GM18867 (cell line): Measurements from ENCODE around the gene VNN1.
"Not testable (repeated sequence)": the region's sequence is repeated elsewhere in the genome, so short reads cannot be mapped to it uniquely, and the experiment has no call there.

Experiments
- ATAC-seq: cut with Tn5 transposase; IDR thresholded peaks from one replicate; pipeline ENCODE4 v1.9.1; 2021; ENCODE audit warnings: mild to moderate bottlenecking, moderate library complexity; ENCODE audit not compliant: unreplicated experiment

The VNN1 gene

DNA sequence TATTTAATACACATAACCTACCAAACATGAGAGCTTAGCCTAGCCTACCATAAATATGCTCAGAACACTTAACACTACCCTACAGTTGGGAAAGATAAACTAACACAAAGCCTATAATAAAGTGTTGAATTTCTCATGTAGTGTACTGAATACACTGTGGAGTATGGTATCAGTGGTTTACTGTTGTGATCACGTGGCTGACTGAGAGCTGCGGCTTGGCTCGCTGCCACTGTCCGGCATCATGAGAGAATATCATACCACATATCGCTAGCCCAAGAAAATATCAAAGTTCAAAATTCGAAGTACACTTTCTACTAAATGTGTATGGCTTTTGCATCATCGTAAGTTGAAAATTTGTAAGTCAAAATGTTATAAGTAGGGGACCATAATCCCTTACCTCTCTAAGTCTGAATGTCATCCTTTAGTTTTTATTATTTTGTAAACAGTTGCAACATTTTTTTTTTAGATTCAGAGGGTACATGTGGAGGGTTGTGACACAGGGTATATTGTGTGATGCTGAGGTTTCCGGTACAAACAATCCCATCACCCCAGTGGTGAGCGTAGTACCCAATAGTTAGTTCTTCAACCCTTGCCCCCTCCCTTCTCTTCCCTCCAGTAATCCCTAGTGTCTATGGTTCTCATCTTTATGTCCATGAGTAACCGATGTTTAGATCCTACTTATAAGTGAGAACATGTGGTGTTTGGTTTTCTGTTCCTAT is 40.3 kb downstream of the VNN1 start:
- no peak for ATAC-seq

DNA sequence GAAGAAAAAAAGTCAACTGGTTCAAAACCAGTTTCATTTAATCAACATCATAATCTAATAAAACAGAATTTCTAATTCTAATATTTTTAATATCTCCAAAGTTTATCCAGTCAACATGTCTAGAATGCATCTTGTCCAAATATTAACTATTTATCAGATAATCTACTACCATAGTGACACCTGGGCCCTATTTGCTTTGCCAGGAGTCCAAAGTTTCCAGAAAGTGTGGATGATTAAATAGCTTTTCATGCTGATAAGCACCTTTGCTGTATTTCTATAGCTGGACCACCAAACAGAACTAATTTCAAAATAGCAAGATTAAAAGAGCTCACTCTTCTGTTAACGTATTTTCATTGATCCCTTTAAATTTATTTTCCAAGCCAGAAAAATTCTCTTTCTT is 42.6 kb downstream of the VNN1 start:
- ATAC-seq: no peak

- ATAC-seq: peak; percentile 65
Observed at GRCh38 chr6:132669690-132670291, 44.1 kb downstream of the VNN1 start.

- no peak for ATAC-seq
Observed at GRCh38 chr6:132666118-132666517, 47.7 kb downstream of the VNN1 start.

GRCh38 chr6:132664309-132665034 is 49.4 kb downstream of the VNN1 start:
- ATAC-seq: no peak

- no peak for ATAC-seq
Observed at GRCh38 chr6:132663661-132664060, 50.2 kb downstream of the VNN1 start.

DNA sequence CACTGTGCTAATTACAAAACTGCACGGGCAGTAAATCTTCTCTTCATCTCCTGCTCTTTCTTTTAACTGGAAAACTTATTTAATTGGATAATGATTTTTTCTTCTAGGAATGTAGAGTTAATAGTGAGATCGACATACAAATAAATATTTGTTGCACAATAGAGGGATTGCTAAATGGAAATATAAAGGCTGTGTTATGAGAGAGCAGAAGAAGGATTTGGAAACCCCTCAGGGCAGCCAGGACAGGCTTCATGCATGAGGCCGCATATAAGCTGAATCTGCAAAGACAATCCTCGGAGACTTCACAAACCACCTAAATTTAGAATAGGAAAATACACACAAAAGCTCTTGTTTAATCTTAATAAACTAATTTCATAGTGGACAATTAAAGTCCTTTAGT is 51.9 kb downstream of the VNN1 start:
- no peak for ATAC-seq

GRCh38 chr6:132659082-132659481 is 54.8 kb downstream of the VNN1 start, which contains the start of gene TAAR1:
TAAR1 (minus strand) TSS chr6:132659182; CDS start chr6:132646003, 13,179 bp downstream.
- no peak for ATAC-seq

DNA sequence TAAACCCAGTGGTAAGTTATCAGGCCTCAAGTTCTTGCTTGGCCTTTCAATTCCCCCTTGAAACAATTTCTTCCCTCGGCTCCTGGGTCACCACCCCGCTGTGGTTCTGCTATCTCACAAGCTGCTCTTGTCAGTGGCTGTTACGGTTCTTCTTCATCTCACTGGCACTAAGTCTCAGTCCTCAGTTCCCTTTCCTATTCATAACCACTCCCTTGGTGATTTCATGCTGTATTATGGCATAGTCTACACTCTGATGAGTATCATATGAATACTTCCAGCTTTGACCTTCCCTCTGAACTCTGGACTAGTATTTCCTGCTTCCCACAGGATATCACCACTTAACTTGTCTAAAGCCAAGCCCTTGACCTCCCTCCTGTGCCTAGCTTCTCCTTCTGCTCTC is 62.8 kb downstream of the VNN1 start:
- peak; percentile 52 for ATAC-seq

GRCh38 chr6:132650429-132650828 is 63.4 kb downstream of the VNN1 start:
- no peak for ATAC-seq

GRCh38 chr6:132648828-132649227 is 65.0 kb downstream of the VNN1 start:
- no peak for ATAC-seq

DNA sequence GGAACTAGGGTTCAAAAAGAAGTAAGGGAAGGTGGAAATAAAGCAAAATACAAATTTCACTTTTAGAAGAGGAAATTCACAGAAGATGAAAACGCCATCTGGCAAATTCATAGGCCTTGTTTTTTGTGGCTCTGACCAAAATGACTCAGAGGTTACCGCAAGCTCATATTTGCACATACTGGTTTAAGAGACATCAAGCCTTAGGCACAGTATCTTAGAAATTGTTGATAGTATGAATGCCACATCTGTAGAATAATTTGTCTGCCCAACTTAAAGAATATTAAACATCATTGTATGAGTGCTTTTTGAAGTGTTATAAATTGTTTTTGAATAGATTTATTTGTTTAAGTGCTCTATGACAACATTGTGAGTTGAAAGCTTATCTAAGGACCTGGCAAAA is 65.5 kb downstream of the VNN1 start:
- peak; percentile 64 for ATAC-seq

DNA sequence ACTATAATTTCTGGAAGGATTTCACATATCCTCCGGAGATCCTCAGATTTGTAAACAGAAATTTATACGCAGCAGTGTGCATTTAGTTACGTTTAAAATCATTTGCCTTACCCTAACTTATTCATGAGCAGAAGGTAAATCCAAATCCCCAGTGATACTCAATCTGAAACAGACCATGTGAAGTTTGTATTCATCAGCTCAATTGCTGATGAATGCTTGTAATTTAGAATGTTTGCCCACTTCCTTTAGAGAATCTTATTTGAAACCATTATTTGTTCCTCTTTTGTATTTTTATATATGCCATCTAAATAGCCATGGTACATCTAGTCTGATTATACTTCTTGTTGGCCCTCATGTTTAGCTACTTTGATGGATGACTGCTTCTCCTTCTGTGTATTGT is 70.3 kb downstream of the VNN1 start:
- ATAC-seq: peak; percentile 63

DNA sequence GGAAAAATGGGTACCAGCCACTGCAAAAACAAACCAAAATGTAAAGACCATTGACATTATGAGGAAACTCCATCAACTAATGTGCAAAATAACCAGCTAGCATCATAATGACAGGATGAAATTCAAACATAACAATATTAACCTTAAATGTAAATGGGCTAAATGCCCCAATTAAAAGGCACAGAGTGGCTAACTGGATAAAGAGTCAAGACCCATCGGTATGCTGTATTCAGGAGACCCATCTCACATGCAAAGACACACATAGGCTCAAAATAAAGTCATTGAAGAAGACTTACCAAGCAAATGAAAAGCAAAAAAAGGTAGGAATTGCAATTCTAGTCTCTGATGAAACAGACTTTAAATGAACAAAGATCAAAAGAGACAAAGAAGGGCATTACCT is 76.7 kb downstream of the VNN1 start:
- not testable (repeated sequence) for ATAC-seq

DNA sequence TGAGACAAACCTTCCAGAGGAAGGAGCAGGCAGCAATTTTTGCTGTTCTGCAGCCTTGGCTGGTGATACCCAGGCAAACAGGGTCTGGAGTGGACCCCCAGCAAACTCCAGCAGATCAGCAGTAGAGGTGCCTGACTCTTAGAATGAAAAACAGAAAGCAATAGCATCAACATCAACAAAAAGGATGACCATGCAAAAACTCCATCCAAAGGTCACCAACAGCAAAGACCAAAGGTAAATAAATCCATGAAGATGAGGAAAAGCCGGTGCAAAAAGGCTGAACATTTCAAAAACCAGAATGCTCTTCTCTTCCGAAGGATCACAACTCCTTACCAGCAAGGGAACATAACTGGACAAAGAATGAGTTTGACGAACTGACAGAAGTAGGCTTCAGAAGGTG is 77.9 kb downstream of the VNN1 start:
- ATAC-seq: not testable (repeated sequence)

DNA sequence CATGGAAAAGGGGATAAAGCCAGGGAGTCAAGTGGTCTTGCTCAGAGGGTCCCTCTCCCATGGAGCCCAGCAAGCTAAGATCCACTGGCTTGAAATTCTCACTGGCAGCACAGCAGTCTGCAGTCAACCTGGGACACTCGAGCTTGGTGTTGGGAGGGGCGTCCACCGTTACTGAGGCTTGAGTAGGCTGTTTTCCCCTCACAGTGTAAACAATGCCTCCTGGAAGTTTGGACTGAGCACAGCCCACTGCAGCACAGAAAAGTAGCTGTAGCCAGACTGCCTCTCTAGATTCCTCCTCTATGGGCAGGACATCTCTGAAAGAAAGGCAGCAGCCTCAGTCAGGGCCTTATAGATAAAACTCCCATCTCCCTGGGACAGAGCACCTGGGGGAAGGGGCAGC is 78.6 kb downstream of the VNN1 start:
- ATAC-seq: not testable (repeated sequence)

- no peak for ATAC-seq
Observed at GRCh38 chr6:132634796-132635195, 79.1 kb downstream of the VNN1 start.

DNA sequence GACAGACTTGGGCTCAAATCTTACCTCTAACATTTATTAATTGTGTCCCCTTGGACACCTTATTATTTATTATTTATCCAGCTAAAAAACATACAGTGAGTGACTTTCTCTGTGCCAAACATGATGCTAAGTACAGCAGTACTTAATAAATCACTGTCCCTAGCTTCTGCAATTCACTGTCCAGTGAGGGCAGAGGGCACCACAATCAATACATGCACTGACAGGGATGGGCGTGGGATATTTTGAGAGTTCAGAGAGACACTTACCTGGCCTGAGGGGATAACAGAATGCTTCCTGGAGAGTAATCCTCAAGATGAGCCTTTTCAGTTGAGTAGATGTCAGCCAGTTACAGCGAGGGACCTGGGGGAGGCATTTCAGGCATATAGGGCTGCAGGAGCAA is 80.5 kb downstream of the VNN1 start:
- no peak for ATAC-seq
